NCI-H2081 treated with DMSO at 0.1 percent for 48 hours (cell line): ENCODE results near the gene OR4C45.
"Not testable (repeated sequence)": the region's sequence is repeated elsewhere in the genome, so short reads cannot be mapped to it uniquely, and the experiment has no call there.

ENCODE experiments used
- DNase-seq: peaks from one replicate; lab custom pipeline; 2025; lab: John Stamatoyannopoulos, UW

Gene OR4C45

GRCh38 chr11:50032574-50032973 lies at the start of gene OR4C45:
OR4C45 (plus strand) TSS chr11:50032874.
- no peak for DNase-seq

GRCh38 chr11:49995565-49995964 lies 37.1 kb upstream of the OR4C45 start:
- no peak for DNase-seq

GRCh38 chr11:50030193-50030592 lies 2.5 kb upstream of the OR4C45 start:
- no peak for DNase-seq

DNA sequence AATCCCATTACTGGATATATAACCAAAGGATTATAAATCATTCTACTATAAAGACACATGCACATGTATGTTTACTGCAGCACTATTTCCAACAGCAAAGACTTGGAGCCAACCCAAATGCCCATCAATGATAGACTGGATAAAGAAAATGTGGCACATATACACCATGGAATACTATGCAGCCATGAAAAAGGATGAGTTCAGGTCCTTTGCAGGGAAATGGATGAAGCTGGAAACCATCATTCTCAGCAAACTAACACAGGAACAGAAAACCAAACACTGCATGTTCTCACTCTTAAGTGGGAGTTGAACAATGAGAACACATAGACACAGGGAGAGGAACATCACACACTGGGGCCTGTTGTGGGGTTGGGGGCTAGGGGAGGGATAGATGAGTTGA lies 3.6 kb downstream of the OR4C45 start:
- not testable (repeated sequence) for DNase-seq

DNA sequence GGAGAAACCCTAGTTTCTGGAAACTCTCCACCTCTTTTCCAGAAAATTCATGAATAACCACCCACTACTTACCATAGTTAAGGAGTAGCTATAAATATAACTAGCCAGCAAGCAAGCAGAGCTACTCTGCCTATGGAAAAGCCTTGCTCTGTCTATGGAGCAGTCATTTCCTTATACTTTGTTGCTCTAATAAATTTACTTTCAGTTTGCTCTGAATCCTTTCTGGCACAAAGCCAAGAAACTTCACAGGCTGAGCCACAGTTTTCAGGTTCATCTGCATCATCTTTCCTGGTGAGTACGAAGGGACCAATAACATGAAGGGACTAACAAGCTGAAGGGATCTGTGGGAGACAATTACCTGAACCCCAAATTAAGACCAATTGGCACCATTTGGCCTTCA lies 4.6 kb downstream of the OR4C45 start:
- DNase-seq, result no peak

- DNase-seq, result no peak
Measured at GRCh38 chr11:50044647-50045046, 12.0 kb downstream of the OR4C45 start.

DNA sequence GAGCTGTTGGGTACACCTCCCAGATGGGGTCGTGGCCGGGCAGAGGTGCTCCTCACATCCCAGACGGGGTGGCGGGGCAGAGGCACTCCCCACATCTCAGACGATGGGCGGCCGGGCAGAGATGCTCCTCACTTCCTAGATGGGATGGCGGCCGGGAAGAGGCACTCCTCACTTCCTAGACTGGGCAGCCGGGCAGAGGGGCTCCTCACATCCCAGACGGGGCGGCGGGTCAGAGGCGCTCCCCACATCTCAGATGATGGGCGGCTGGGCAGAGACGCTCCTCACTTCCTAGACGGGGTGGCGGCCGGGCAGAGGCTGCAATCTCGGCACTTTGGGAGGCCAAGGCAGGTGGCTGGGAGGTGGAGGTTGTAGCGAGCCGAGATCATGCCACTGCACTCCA lies 30.4 kb downstream of the OR4C45 start:
- not testable (repeated sequence) for DNase-seq

- DNase-seq, result no peak
Measured at GRCh38 chr11:50070389-50070788, 37.7 kb downstream of the OR4C45 start.

GRCh38 chr11:50071584-50072225 lies 39.0 kb downstream of the OR4C45 start:
- DNase-seq, result no peak

DNA sequence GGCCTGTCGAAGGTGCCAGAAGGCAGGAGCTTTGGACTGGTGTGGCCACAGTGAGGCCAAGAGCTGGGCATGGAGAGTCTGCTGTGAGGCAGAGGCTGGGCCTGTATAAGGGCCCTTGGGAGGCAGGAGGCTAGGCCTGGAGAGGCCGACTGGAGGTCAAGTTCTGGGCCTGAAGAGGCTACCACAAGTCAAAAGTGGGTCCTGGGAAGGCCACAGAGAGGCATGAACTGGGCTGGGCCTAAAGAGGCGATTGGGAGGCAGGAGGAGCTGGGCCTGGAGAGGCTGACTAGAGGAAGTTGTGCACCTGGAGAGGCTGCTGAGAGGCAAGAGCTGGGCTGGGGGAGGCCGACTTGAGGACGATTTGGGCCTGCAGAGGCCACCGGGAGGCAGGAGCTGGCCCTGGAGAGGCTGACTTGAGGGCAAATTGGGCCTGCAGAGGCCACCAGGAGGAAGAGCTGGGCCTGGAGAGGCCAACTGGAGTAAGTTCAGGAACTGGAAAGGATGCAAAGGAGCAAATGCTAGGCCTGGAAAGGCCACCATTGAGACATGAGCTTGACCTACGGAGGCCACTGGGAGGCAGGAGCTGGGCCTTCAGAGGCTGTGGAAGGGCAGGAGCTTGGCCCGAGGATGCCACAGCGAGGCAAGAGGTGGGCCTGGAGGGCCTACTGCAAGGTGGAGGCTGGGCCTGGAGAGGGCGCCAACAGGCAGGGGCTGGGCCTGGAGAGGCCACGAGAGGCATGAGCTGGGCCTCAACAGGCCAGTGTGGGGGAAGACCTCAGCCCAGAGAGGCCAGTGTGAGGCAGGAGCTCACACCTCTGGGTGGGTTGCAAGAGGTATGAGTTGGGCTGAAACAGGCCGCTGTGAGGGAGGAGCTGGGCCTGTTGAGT lies 39.8 kb downstream of the OR4C45 start:
- DNase-seq, result no peak

DNA sequence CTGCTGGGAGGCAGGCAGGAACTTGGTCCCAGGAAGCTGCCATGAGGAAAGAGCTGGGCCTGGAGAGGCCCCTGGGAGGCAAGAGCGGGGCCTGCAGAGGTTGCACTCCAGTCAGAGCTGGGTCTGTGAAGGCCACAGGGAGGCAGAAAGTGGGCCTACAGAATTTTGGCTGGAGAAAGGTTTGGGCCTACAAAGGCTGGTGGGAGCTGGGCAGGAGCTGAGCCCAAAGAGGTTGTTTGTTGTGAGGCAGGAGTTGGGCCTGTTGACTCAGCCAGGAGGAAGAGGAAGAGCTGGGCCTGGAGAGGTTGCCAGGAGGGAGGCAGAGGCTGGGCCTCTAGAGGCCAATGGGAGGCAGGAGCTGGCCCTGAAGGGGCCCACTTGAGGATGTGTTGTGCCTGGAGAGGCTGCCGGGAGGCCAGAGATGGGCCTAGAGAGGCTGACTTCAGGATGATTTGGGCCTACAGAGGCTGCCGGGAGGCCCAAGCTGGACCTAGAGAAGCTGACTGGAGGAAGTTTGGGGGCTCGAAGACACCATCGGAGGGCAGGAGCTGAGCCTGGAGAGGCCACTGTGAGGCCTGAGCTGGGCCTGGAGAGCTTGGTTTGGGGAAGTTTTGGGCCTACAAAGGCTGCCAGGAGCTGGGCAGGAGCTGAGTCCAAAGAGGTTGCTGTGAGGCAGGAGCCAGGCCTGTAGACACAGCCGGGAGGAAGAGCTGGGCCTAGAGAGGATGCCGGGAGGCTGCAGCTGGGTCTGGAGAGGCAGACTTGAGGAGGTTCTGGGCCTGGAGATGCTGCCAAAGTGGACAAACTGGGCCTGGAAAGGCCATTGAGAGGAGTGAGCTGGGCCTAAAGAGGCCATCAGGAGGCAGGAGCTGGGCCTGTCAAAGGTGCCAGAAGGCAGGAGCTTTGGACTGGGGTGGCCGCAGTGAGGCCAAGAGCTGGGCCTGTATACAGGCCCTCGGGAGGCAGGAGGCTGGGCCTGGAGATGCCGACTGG lies 40.7 kb downstream of the OR4C45 start:
- DNase-seq, result no peak

- no peak for DNase-seq
Measured at GRCh38 chr11:50074161-50074560, 41.5 kb downstream of the OR4C45 start.

- no peak for DNase-seq
Measured at GRCh38 chr11:50075856-50076255, 43.2 kb downstream of the OR4C45 start.

GRCh38 chr11:50077526-50077925 lies 44.9 kb downstream of the OR4C45 start:
- DNase-seq, result no peak

- no peak for DNase-seq
Measured at GRCh38 chr11:50078001-50078400, 45.3 kb downstream of the OR4C45 start.

DNA sequence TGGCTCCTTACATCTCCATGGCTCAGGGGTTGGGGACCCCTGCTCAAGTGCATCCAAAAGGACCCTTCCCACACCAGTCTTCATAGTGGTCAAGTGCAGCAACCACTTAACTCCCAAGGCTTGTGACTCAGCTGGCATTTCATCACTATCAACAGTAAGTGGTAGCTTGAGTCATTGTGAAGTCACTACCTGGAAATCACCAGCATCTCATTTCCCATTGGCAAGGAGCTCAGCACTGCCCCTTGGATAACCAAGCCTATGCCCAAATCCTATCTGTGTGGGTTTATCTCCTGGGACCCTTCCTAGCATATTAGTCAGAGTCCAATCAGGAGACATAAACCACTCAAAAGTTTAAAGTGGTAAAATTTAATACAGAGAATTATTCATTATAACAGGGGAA lies 46.3 kb downstream of the OR4C45 start:
- DNase-seq, result not testable (repeated sequence)

DNA sequence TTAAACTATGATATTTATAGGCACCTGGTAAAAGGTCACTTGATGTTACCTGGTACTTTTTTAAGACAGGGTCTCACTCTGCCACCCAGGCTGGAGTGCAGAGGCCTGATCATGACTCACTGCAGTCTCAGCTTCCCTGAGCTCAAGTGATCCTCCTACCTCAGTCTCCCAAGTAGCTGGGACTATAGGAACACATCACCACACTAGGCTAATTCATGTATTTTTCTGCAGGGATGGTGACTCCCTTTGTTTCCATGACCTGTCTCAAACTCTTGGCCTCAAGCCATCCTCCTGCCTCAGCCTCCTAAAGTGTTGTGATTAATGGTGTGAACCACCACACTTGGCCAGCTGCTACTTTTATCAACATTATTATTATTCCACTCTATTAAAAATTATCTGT lies 47.6 kb downstream of the OR4C45 start:
- DNase-seq, result no peak
